ENCODE measurements around the gene SCD5. TPM values are rescaled to one million over a fixed set of nuclear protein-coding genes. Genes with fewer than 3 reads are reported as not detected.

The SCD5 gene
- total and polyA plus RNA-seq, 9 of the 15 experiments (the other 6 are each of a cell fraction or from before 2014, with no cell fraction given): 0.01 to 0.20 (median 0.03) TPM; not detected in 5

GRCh38 chr4:82791179-82791578 is 7.4 kb downstream of the SCD5 start:
- H3K27me3 ChIP-seq (ENCODE audit: control insufficient read depth in 2 of 2, insufficient read depth in 2 of 2, low read length in 2 of 2): peaks cover 30 to 58% of the 10 kb centered on the region in 2 experiments
- ATAC-seq (no peak), FAIRE-seq (no peak), DNase-seq (ENCODE audit: extremely low read depth in 1 of 4, low spot score in 3 of 4) (no peak)
- ChIA-PET POLR2A (interaction anchor here (0.6 kb wide), 1 partner anchor 286 kb away, joined by 3 read pairs; no protein-coding TSS in a partner anchor), CTCF (ENCODE audit: low intra/inter-chr PET ratio) (no interaction called here)
- no peak overlapping the region for H2AFZ ChIP-seq (ENCODE audit: low read depth, low read length)
- H3K79me2 ChIP-seq (ENCODE audit: control insufficient read depth, insufficient read depth, low read length): no peaks in the 10 kb centered on the region
- intact Hi-C loops (cut with micrococcal nuclease): no loop called here
- no peak overlapping the region for H3K9ac ChIP-seq (ENCODE audit: insufficient read depth in 1 of 2, low read depth in 2 of 2, low read length in 2 of 2)
- H3K4me1 ChIP-seq (replicated peaks in 1 of 2; ENCODE audit: control insufficient read depth in 2 of 2, insufficient read depth in 2 of 2, low read length in 2 of 2): no peaks in the 10 kb centered on the region
- H3K4me3 ChIP-seq: no peak overlapping the region
- in situ Hi-C loops (cut with MboI): no loop called here
- no peak overlapping the region for H3K27ac ChIP-seq (ENCODE audit: extremely low read depth, low read depth, low read length)
- no peaks in the 10 kb centered on the region for H3K9me1 ChIP-seq (ENCODE audit: control insufficient read depth, insufficient read depth, low read length)
- no TSS peak for BruUV-seq (replicated peaks)
- H3K36me3 ChIP-seq (ENCODE audit: control insufficient read depth, insufficient read depth, low read length): no peaks in the 10 kb centered on the region
- no peak overlapping the region for H3K4me2 ChIP-seq (ENCODE audit: insufficient read depth, low read length)
- no peaks in the 10 kb centered on the region for H4K20me1 ChIP-seq (replicated peaks; ENCODE audit: control insufficient read depth, insufficient read depth, low read length)
- H3K9me3 ChIP-seq (replicated peaks; ENCODE audit: control insufficient read depth, insufficient read depth, low read depth, low read length): no peaks in the 10 kb centered on the region
- 2% methylated on average over 6 of the region's 6 CpGs for WGBS (ENCODE audit: insufficient coverage, low coverage, missing lambda C conversion rate)
- no peak for TF ChIP-seq CEBPG (CRISPR knock-in tag; IDR thresholded peaks at IDR 0.05)
- no peak for TF ChIP-seq CEBPG (tag; conservative IDR thresholded peaks at IDR 0.05 in 1 of 2, IDR thresholded peaks at IDR 0.05 in 1 of 2)
- TF ChIP-seq ZFP36 (IDR thresholded peaks at IDR 0.05; ENCODE audit: low read depth, low read length, partially characterized antibody): no peak
- no peak for TF ChIP-seq ZKSCAN8 (CRISPR knock-in tag; IDR thresholded peaks at IDR 0.05)
- TF ChIP-seq SAP30 (IDR thresholded peaks at IDR 0.05; ENCODE audit: borderline replicate concordance, insufficient read depth, low read depth, low read length, poor library complexity, severe bottlenecking): no peak
- TF ChIP-seq ZNF586 (CRISPR knock-in tag; conservative IDR thresholded peaks at IDR 0.05): no peak
- no peak for TF ChIP-seq NFYB (IDR thresholded peaks at IDR 0.05; ENCODE audit: extremely low read depth, insufficient read length)
- TF ChIP-seq GABPA (tag; conservative IDR thresholded peaks at IDR 0.05; ENCODE audit: low read depth): no peak
- no peak for TF ChIP-seq ZNF589 (CRISPR knock-in tag; IDR thresholded peaks at IDR 0.05; ENCODE audit: low read depth)
- no peak for TF ChIP-seq SRSF1 (IDR thresholded peaks at IDR 0.05; ENCODE audit: low read depth, low read length)
- TF ChIP-seq MYBL2 (IDR thresholded peaks at IDR 0.05; ENCODE audit: low read depth): no peak
- TF ChIP-seq MYBL2 (CRISPR knock-in tag; IDR thresholded peaks at IDR 0.05; ENCODE audit: borderline replicate concordance): no peak
- TF ChIP-seq ADNP (tag; IDR thresholded peaks at IDR 0.05): no peak
- no peak for TF ChIP-seq IRF1 (CRISPR knock-in tag; IDR thresholded peaks at IDR 0.05; ENCODE audit: borderline replicate concordance)
- no peak for TF ChIP-seq ZNF282 (CRISPR knock-in tag; IDR thresholded peaks at IDR 0.05)
- TF ChIP-seq SAFB (IDR thresholded peaks at IDR 0.05; ENCODE audit: borderline replicate concordance, low read depth, low read length): no peak
- TF ChIP-seq VEZF1 (CRISPR knock-in tag; IDR thresholded peaks at IDR 0.05): no peak
- TF ChIP-seq NONO (IDR thresholded peaks at IDR 0.05; ENCODE audit: low read depth in 2 of 2, low read length in 1 of 2): no peak
- TF ChIP-seq RCOR1 (IDR thresholded peaks at IDR 0.05; ENCODE audit: borderline replicate concordance in 1 of 2, low read depth in 2 of 2, low read length in 2 of 2): no peak
- TF ChIP-seq RBFOX2 (IDR thresholded peaks at IDR 0.05; ENCODE audit: low read depth, low read length): no peak
